Effector CD8-positive, alpha-beta T cell (primary cell): ENCODE data around the gene BTLA.
"Not testable (repeated sequence)": the region's sequence is repeated elsewhere in the genome, so short reads cannot be mapped to it uniquely, and the experiment has no call there.

ENCODE experiments used
- DNase-seq: peaks from one replicate; lab custom pipeline; 2025; lab: John Stamatoyannopoulos, UW
- total RNA-seq, 4 experiments: gene quantifications; one replicate each; lab custom pipeline; 2026; lab: John Stamatoyannopoulos, UW

The BTLA gene
- total RNA-seq: 4.8 to 12.3 (median 8.0) reads per million in 4 experiments

GRCh38 chr3:112498914-112499711 lies at the start of gene BTLA:
TSS of gene BTLA (minus strand) at chr3:112499472. CDS start at chr3:112499358, 114 bp downstream.
- DNase-seq: no peak

- DNase-seq: no peak
These were observed 47.0 kb upstream of the BTLA start for GRCh38 chr3:112546216-112546759.

GRCh38 chr3:112539825-112540650 lies 40.8 kb upstream of the BTLA start:
- DNase-seq: no peak

- DNase-seq: no peak
These were observed 32.1 kb upstream of the BTLA start for GRCh38 chr3:112531358-112531781.

GRCh38 chr3:112530573-112530972 lies 31.3 kb upstream of the BTLA start:
- no peak for DNase-seq

- DNase-seq: not testable (repeated sequence)
These were observed 24.9 kb upstream of the BTLA start for GRCh38 chr3:112524127-112524526.

- no peak for DNase-seq
These were observed 20.2 kb upstream of the BTLA start for GRCh38 chr3:112519424-112520001.

- DNase-seq: not testable (repeated sequence)
These were observed 19.7 kb upstream of the BTLA start for GRCh38 chr3:112518970-112519369.

GRCh38 chr3:112514527-112515128 lies 15.4 kb upstream of the BTLA start:
- DNase-seq: no peak

GRCh38 chr3:112512320-112512719 lies 13.0 kb upstream of the BTLA start:
- DNase-seq: no peak

GRCh38 chr3:112508860-112509259 lies 9.6 kb upstream of the BTLA start:
- DNase-seq: no peak

GRCh38 chr3:112508261-112508660 lies 9.0 kb upstream of the BTLA start:
- no peak for DNase-seq

GRCh38 chr3:112505907-112506306 lies 6.6 kb upstream of the BTLA start:
- DNase-seq: no peak

- DNase-seq: no peak
These were observed 4.9 kb upstream of the BTLA start for GRCh38 chr3:112504123-112504522.

- DNase-seq: no peak
These were observed 4.2 kb upstream of the BTLA start for GRCh38 chr3:112503304-112503972.

GRCh38 chr3:112500621-112501020 lies 1.3 kb upstream of the BTLA start:
- no peak for DNase-seq

- no peak for DNase-seq
These were observed 1.2 kb downstream of the BTLA start for GRCh38 chr3:112497897-112498548.

GRCh38 chr3:112496366-112497067 lies 2.8 kb downstream of the BTLA start:
- DNase-seq: no peak

- not testable (repeated sequence) for DNase-seq
These were observed 4.9 kb downstream of the BTLA start for GRCh38 chr3:112494448-112494767.

GRCh38 chr3:112492124-112492523 lies 7.1 kb downstream of the BTLA start:
- DNase-seq: no peak
